Measurements from ENCODE around the gene HOXA10. TPM values are rescaled to one million over a fixed set of nuclear protein-coding genes. Genes with fewer than 3 reads are reported as not detected.

Gene HOXA10
- total and polyA plus RNA-seq, 4 donors = 0.21 to 0.29 (median 0.26) TPM; not detected in 1

DNA sequence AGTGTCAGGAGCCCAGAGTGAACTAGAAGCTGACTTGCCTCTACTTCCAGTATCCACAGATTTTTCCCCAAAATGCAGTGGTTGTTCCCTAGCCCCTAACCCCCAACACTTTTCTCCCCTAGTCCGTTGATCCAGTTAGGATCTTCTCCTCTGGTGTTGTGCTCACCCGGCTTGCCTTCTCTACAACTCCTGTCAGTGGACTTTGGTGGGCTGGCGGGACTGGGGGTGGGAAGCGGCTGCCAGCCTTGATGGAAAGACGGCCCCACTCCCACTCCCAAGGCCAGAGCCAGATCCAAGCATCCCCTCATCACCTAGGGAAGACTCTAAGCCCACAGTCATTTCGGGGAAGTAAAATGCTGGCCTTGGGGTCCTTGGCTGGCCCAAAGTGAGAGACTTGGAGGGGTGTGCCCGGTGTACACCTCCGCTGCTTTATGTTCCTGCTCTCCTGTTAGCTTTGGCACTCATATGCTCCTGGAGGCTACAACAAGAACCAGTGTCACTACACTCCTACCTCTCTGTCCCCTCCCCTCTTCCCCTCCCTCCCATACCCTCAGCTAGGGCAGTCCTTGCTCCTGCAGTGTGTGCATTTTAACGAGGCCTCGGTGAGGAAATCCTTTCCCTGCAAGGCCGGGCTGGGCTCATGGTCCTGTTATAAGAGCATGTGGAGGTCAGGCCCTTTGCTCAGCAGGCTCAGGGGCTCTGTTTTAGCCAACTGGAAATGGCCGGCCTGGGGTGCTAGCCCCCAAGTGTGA lies 930 bp upstream of the HOXA10 start:
- H3K27ac ChIP-seq (ENCODE audit: low read depth in 1 of 2, low read length in 1 of 2) = no peak overlapping the region
- no peak overlapping the region for H3K4me3 ChIP-seq
- H3K9ac ChIP-seq (ENCODE audit: insufficient read depth in 1 of 2, low read length in 2 of 2) = no peak overlapping the region
- no peaks in the 10 kb centered on the region for H3K36me3 ChIP-seq (ENCODE audit: control insufficient read depth in 4 of 4, insufficient read depth in 4 of 4, low read length in 4 of 4)
- H3K9me3 ChIP-seq (ENCODE audit: control insufficient read depth in 4 of 4, insufficient read depth in 3 of 4, low read length in 3 of 4) = peaks cover 0 to 20% (median 0%) of the 10 kb centered on the region in 4 donors
- H3K4me1 ChIP-seq (ENCODE audit: control insufficient read depth in 5 of 5, insufficient read depth in 5 of 5, low read length in 5 of 5) = peaks cover 0 to 25% (median 7%) of the 10 kb centered on the region in 5 donors
- ATAC-seq (ENCODE audit: insufficient read depth, low FRiP score) (no peak), DNase-seq (peak in 1 of 3 donors; percentile 13)
- WGBS, 2 donors = 60 to 80% methylated on average over 12 of the region's 12 CpGs
- TF ChIP-seq, protein P1, sequence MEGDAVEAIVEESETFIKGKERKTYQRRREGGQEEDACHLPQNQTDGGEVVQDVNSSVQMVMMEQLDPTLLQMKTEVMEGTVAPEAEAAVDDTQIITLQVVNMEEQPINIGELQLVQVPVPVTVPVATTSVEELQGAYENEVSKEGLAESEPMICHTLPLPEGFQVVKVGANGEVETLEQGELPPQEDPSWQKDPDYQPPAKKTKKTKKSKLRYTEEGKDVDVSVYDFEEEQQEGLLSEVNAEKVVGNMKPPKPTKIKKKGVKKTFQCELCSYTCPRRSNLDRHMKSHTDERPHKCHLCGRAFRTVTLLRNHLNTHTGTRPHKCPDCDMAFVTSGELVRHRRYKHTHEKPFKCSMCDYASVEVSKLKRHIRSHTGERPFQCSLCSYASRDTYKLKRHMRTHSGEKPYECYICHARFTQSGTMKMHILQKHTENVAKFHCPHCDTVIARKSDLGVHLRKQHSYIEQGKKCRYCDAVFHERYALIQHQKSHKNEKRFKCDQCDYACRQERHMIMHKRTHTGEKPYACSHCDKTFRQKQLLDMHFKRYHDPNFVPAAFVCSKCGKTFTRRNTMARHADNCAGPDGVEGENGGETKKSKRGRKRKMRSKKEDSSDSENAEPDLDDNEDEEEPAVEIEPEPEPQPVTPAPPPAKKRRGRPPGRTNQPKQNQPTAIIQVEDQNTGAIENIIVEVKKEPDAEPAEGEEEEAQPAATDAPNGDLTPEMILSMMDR (IDR thresholded peaks at IDR 0.05; ENCODE audit: control extremely low read depth, extremely low read depth) = no peak
- H3K27me3 ChIP-seq (ENCODE audit: control insufficient read depth in 3 of 3, insufficient read depth in 3 of 3, low read length in 2 of 3) = peaks cover 27 to 92% (median 79%) of the 10 kb centered on the region in 3 donors

DNA sequence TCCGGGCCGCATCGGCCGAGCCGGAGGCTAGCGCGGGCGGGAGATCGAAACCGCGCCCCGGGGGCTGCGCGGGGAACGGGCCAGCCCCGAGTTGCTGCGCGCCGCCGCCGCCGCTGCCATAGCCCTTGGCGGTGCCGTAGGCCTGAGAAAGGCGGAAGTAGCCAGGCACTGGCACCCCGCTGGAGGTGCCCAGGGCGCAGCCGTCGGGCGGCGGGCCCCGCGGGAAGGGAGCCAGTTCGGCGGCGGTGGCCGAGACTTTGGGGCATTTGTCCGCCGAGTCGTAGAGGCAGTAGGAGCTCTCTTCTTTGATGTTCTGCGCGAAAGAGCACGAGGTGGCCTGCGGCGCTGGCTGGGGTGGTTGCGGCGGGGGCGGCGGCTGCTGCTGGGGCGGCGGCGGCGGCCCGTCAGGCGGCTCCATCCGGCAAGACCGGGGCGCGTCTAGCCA lies 587 bp downstream of the HOXA10 start:
- DNase-seq = no peak
- peak; percentile 62 for ATAC-seq (ENCODE audit: insufficient read depth, low FRiP score)
- Histone ChIP-seq H3K36me3 (ENCODE audit: control insufficient read depth in 4 of 4, insufficient read depth in 4 of 4, low read length in 4 of 4) (no peaks in the 10 kb centered on the region), H3K9me3 (ENCODE audit: control insufficient read depth in 4 of 4, insufficient read depth in 3 of 4, low read length in 3 of 4) (peaks cover 0 to 17% (median 0%) of the 10 kb centered on the region in 4 donors), H3K4me3 (peak overlapping the region; percentile 38), H3K27me3 (ENCODE audit: control insufficient read depth in 3 of 3, insufficient read depth in 3 of 3, low read length in 2 of 3) (peaks cover 29 to 91% (median 78%) of the 10 kb centered on the region in 3 donors), H3K4me1 (ENCODE audit: control insufficient read depth in 5 of 5, insufficient read depth in 5 of 5, low read length in 5 of 5) (peaks cover 0 to 24% (median 7%) of the 10 kb centered on the region in 5 donors), H3K27ac (ENCODE audit: low read depth in 1 of 2, low read length in 1 of 2) (no peak overlapping the region), H3K9ac (ENCODE audit: insufficient read depth in 1 of 2, low read length in 2 of 2) (no peak overlapping the region)
- TF ChIP-seq, protein P1 (IDR thresholded peaks at IDR 0.05; ENCODE audit: control extremely low read depth, extremely low read depth) = no peak
- WGBS, 2 donors = 1% methylated on average over 45 to 59 of the region's 59 CpGs

DNA sequence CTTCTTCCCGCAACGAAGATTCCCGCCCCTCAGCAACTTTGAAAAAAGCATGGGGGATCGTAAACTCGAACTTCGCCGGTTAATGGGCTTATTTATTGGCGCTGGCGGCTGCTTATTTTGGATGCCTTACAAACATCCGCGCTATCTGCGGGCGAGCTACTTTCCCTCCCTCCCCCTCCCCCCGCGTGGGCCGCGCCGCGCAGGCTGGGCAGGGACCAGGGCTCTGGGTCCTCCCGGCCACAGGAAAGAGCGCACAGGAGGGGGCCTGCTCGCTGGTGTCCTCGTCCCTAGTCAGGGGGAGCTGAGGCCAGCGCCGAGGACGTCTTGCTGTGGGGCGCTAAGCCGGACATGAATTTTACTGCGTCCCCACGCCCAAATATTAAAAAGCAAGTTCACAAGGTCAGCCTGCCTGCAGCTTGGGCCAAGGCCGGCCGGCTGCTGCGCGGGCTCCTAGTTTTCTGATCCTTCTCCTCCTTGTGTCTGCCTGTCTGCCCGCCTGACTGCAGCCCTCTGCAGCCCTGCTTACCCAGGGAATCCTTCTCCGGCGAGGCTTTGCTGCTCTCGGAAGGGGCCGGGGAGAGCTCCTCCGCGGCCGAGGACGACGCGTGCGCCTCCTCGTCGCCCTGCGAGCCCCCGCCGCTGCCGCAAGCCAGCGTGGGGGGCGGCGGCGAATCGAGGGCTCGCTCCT lies 1.2 kb downstream of the HOXA10 start:
- no peak overlapping the region for H3K9ac ChIP-seq (ENCODE audit: insufficient read depth in 1 of 2, low read length in 2 of 2)
- WGBS, 2 donors = 2 to 3% methylated on average over 58 of the region's 58 CpGs
- H3K27me3 ChIP-seq (ENCODE audit: control insufficient read depth in 3 of 3, insufficient read depth in 3 of 3, low read length in 2 of 3) = peaks cover 29 to 91% (median 78%) of the 10 kb centered on the region in 3 donors
- TF ChIP-seq, protein P1 (IDR thresholded peaks at IDR 0.05; ENCODE audit: control extremely low read depth, extremely low read depth) = no peak
- H3K36me3 ChIP-seq (ENCODE audit: control insufficient read depth in 4 of 4, insufficient read depth in 4 of 4, low read length in 4 of 4) = no peaks in the 10 kb centered on the region
- peaks cover 0 to 24% (median 7%) of the 10 kb centered on the region in 5 donors for H3K4me1 ChIP-seq (ENCODE audit: control insufficient read depth in 5 of 5, insufficient read depth in 5 of 5, low read length in 5 of 5)
- peaks cover 0 to 19% (median 0%) of the 10 kb centered on the region in 4 donors for H3K9me3 ChIP-seq (ENCODE audit: control insufficient read depth in 4 of 4, insufficient read depth in 3 of 4, low read length in 3 of 4)
- ATAC-seq (ENCODE audit: insufficient read depth, low FRiP score) (no peak), DNase-seq (peak in 1 of 3 donors; percentile 48)
- H3K27ac ChIP-seq (ENCODE audit: low read depth in 1 of 2, low read length in 1 of 2) = no peak overlapping the region
- H3K4me3 ChIP-seq = peak overlapping the region; percentile 38

Measured in lung (tissue), 12 donors.